ENCODE data around the gene RFX2.

DNA sequence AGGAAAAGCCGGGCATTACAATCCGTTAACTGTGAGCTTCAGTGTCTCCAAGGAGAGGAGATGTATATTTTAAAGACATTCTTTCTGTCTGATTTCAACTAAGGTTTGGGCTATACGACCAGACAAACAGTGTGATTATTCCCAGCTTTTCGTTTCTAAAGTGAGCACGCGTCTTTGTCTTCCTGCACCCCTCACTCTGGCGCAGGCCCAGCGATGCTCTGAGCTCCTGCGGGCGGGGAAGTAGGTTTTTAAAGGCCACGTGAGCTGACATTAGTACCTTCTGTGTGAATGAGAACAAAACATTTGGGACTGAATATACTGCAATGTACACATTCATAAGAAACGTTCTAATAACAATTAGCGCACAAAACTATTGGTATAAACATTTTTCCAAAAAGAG, 117.1 kb downstream of the RFX2 start:
- TF ChIP-seq POLR2A (IDR thresholded peaks at IDR 0.05) (no peak), CTCF (IDR thresholded peaks at IDR 0.05 in 4 of 5, conservative IDR thresholded peaks at IDR 0.05 in 1 of 5) (no peak)

All from gastrocnemius medialis (tissue), 4 donors.